Measurements from ENCODE around the gene BABAM2. TPM values are rescaled to one million over a fixed set of nuclear protein-coding genes. Genes with fewer than 3 reads are reported as not detected.

BABAM2 gene
- total RNA-seq, 1 experiment from 2014 or later, result 27.1 TPM

GRCh38 chr2:28305202-28305601 lies 414.7 kb downstream of the BABAM2 start:
- H3K4ac ChIP-seq (ENCODE audit: low read depth, low read length), result no peak overlapping the region
- H3K4me1 ChIP-seq (ENCODE audit: insufficient read depth, low read length), result no peaks in the 10 kb centered on the region
- DNase-seq, result no peak
- no peak overlapping the region for H3K4me2 ChIP-seq (ENCODE audit: insufficient read depth, insufficient read length, low read length)
- no peak overlapping the region for H4K91ac ChIP-seq (ENCODE audit: insufficient read length, low read depth, low read length)
- H2BK12ac ChIP-seq (ENCODE audit: insufficient read length, low read depth, low read length), result no peak overlapping the region
- H3K79me1 ChIP-seq (ENCODE audit: insufficient read depth, low read depth, low read length, poor library complexity, severe bottlenecking), result no peaks in the 10 kb centered on the region
- H2BK15ac ChIP-seq (ENCODE audit: low read depth, low read length), result no peak overlapping the region
- no peaks in the 10 kb centered on the region for H3K27me3 Mint-ChIP-seq (ENCODE audit: low read depth)
- no peak overlapping the region for H2AFZ ChIP-seq (ENCODE audit: low read length)
- H3K27ac Mint-ChIP-seq, result no peak overlapping the region
- no peak overlapping the region for H3K18ac ChIP-seq (ENCODE audit: insufficient read length, low read depth, low read length)
- peaks cover 3 to 6% of the 10 kb centered on the region in 2 experiments; a peak in 4 of 5 replicates for H3K9me3 Mint-ChIP-seq
- no peak overlapping the region for H2BK120ac ChIP-seq (ENCODE audit: low read depth, low read length, poor library complexity, severe bottlenecking)
- no peak overlapping the region for H4K5ac ChIP-seq (ENCODE audit: insufficient read length, low read depth, low read length)
- no peak overlapping the region for H3K14ac ChIP-seq (ENCODE audit: insufficient read depth, low read length)
- peaks cover 3 to 10% (median 5%) of the 10 kb centered on the region in 3 experiments; a peak in 6 of 7 replicates for H3K36me3 Mint-ChIP-seq (ENCODE audit: insufficient read depth in 1 of 3, low read depth in 3 of 3)
- H3K4me1 Mint-ChIP-seq, result peaks cover 0 to 5% of the 10 kb centered on the region in 2 experiments
- H3T11ph ChIP-seq (ENCODE audit: low read length), result no peak overlapping the region
- no peak overlapping the region for H2BK5ac ChIP-seq (ENCODE audit: insufficient read length, low read length)
- no peaks in the 10 kb centered on the region for H3K9me3 ChIP-seq (ENCODE audit: control insufficient read depth, low read depth, low read length)
- H3K79me2 ChIP-seq (ENCODE audit: insufficient read depth, low read length), result no peaks in the 10 kb centered on the region
- WGBS (ENCODE audit: extremely low coverage, insufficient read length, low lambda C conversion rate), result no CpG with 5 or more reads among the region's 1 CpG
- no peak overlapping the region for H3K9ac ChIP-seq (ENCODE audit: extremely low read depth, insufficient read length, low read length)
- no peak overlapping the region for H2AK5ac ChIP-seq (ENCODE audit: insufficient read length, low read length)
- H2BK20ac ChIP-seq (ENCODE audit: low read depth, low read length, poor library complexity, severe bottlenecking), result no peak overlapping the region
- H3K23ac ChIP-seq (ENCODE audit: insufficient read length, low read depth, low read length), result no peak overlapping the region
- H3K4me3 Mint-ChIP-seq, result no peak overlapping the region
- H3K23me2 ChIP-seq (ENCODE audit: insufficient read length, low read depth, low read length, poor library complexity, severe bottlenecking), result no peaks in the 10 kb centered on the region
- H4K8ac ChIP-seq (replicated peaks; ENCODE audit: insufficient read length, low read depth, low read length), result no peak overlapping the region
- no peaks in the 10 kb centered on the region for H4K20me1 ChIP-seq (ENCODE audit: control insufficient read depth, insufficient read depth, insufficient read length)
- no peak overlapping the region for H3K56ac ChIP-seq (ENCODE audit: insufficient read length, low read depth, low read length)
- no peak for TF ChIP-seq CTCF (conservative IDR thresholded peaks at IDR 0.05)
- no peak overlapping the region for H3K27ac ChIP-seq (ENCODE audit: insufficient read length, low read depth, low read length)
- no peaks in the 10 kb centered on the region for H3K27me3 ChIP-seq (ENCODE audit: insufficient read depth, low read length)

All from H9 (cell line).